HepG2 (cell line): Measurements from ENCODE around the gene ANKHD1. TPM values are rescaled to one million over a fixed set of nuclear protein-coding genes. Genes with fewer than 3 reads are reported as not detected.

Experiments used
- GTF3A ChIP-seq: sonication (generic); formaldehyde crosslinking; conservative IDR thresholded peaks from 2 replicates; pipeline ENCODE4 v1.4.0; 2020; ENCODE audit warnings: mild to moderate bottlenecking, missing genetic modification reagents
- MEF2D ChIP-seq: sonication (generic); formaldehyde crosslinking; IDR thresholded peaks from 2 replicates; pipeline ENCODE4 v1.5.1; 2020; ENCODE audit warnings: mild to moderate bottlenecking, missing genetic modification reagents
- MIER2 ChIP-seq: IDR thresholded peaks from 2 replicates; pipeline ENCODE4 v1.6.1; 2016; ENCODE audit warnings: missing biosample characterization, missing genetic modification reagents
- MTA3 ChIP-seq: sonication (generic); formaldehyde crosslinking; IDR thresholded peaks from 2 replicates; pipeline ENCODE4 v1.4.0; 2020; ENCODE audit warnings: missing genetic modification reagents
- PHF8 ChIP-seq: sonication (generic); formaldehyde crosslinking; IDR thresholded peaks from 2 replicates; pipeline ENCODE4 v1.5.0; 2020; ENCODE audit warnings: missing genetic modification reagents
- SRSF4 ChIP-seq: fragments of 200-400 bp; formaldehyde crosslinking; IDR thresholded peaks from one replicate; pipeline ENCODE4 v1.6.1; 2018; ENCODE audit warnings: mild to moderate bottlenecking, low read depth, low read length, moderate library complexity; ENCODE audit not compliant: poor library complexity, severe bottlenecking
- SRY ChIP-seq: sonication (generic); formaldehyde crosslinking; IDR thresholded peaks from 2 replicates; pipeline ENCODE4 v1.8.0; 2022; ENCODE audit warnings: mild to moderate bottlenecking, missing genetic modification reagents
- ZFP41 ChIP-seq: sonication (generic); formaldehyde crosslinking; IDR thresholded peaks from 2 replicates; pipeline ENCODE4 v1.4.0; 2020; ENCODE audit warnings: mild to moderate bottlenecking, missing genetic modification reagents, borderline replicate concordance
- ZNF12 ChIP-seq: sonication (generic); formaldehyde crosslinking; IDR thresholded peaks from 2 replicates; pipeline ENCODE4 v1.5.0; 2020; ENCODE audit warnings: missing genetic modification reagents
- ZNF343 ChIP-seq: sonication (generic); formaldehyde crosslinking; IDR thresholded peaks from 2 replicates; pipeline ENCODE4 v1.4.0; 2020; ENCODE audit warnings: mild to moderate bottlenecking, missing genetic modification reagents
- ZNF660 ChIP-seq: sonication (generic); formaldehyde crosslinking; IDR thresholded peaks from 2 replicates; pipeline ENCODE4 v1.5.1; 2020; ENCODE audit warnings: mild to moderate bottlenecking, low read depth, missing genetic modification reagents, borderline replicate concordance
- ZNF749 ChIP-seq: sonication (generic); formaldehyde crosslinking; IDR thresholded peaks from 2 replicates; pipeline ENCODE4 v1.8.0; 2022; ENCODE audit warnings: mild to moderate bottlenecking, missing genetic modification reagents, moderate library complexity, borderline replicate concordance
- polyA plus RNA-seq, 8 experiments: library from polyadenylated mRNA; depleted of rRNA in 3 of 8; stranded (reverse) in 7 of 8; unstranded in 1 of 8; fragments of >200 nt; fragmentation: Illumina TruSeq in 4 of 8; extraction: Trizol in 4 of 8; gene quantifications; 2 replicates each; pipeline versions ENCODE4 v1.2.1 to v1.2.3, GENCODE V29; 2011 to 2016; ENCODE audit warnings: low read depth in 4 of 8, missing spikeins in 1 of 8, mixed read lengths in 1 of 8; ENCODE audit not compliant: insufficient read depth in 1 of 8
- total RNA-seq, 5 experiments: library from RNA; depleted of rRNA; stranded (reverse); fragments of >200 nt; fragmentation: Illumina TruSeq; extraction: Trizol; gene quantifications; 2 replicates each; pipeline ENCODE4 v1.2.3, GENCODE V29; 2016; ENCODE audit warnings: low read depth in 1 of 5
- TF ChIP-seq, protein P1 (sequence below): sonication (generic); formaldehyde crosslinking; IDR thresholded peaks from one replicate; pipeline ENCODE4 v1.5.1; 2020; ENCODE audit warnings: mild to moderate bottlenecking, missing genetic modification reagents; ENCODE audit errors: not compliant biosample characterization
- TF ChIP-seq, protein P2 (sequence below): sonication (generic); formaldehyde crosslinking; IDR thresholded peaks from 2 replicates; pipeline ENCODE4 v1.4.0; 2020; ENCODE audit warnings: mild to moderate bottlenecking, low read depth, missing genetic modification reagents
- TF ChIP-seq, protein P3 (sequence below): sonication (generic); formaldehyde crosslinking; IDR thresholded peaks from 2 replicates; pipeline ENCODE4 v1.4.0; 2020; ENCODE audit warnings: mild to moderate bottlenecking, missing genetic modification reagents
- TF ChIP-seq, protein P4 (sequence below): sonication (generic); formaldehyde crosslinking; IDR thresholded peaks from 2 replicates; pipeline ENCODE4 v1.4.0; 2020; ENCODE audit warnings: missing genetic modification reagents; ENCODE audit errors: not compliant biosample characterization

The ANKHD1 gene
- total and polyA plus RNA-seq, 2 of the 13 experiments (the other 11 are each of a cell fraction or from before 2014, with no cell fraction given), result 69.9 to 82.0 TPM

DNA sequence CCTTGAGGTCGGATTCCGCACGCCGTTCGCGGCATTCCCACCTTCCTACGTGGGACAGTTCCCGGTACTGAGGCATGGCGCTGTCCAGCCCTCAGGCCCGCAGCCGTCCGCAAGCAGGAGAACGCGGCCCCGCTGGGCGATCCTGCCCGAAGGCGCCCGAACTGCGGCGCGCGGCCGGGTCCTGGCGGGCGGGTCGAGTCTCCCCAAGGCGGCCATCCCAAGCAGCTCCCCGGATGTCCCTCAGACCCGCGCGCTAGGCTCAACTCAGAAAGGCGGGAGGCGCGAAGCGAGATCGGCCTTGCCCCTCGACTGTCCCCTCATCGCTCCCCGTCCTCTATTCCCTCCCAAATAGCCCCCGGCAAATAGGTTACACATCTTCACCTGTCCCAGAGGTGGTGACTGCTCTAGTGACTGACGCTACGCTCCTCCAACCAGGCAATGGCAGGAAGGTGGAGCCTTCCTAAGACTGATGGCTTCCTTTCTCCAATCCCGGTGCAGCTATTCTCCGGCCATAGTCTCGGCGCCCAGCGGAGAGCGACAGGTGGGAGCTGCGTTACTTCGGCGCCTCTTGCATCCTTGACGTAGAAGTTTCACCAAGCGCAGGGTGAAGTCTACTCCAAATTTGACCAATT lies 787 bp upstream of the ANKHD1 start (continued):
- TF ChIP-seq, protein P1, sequence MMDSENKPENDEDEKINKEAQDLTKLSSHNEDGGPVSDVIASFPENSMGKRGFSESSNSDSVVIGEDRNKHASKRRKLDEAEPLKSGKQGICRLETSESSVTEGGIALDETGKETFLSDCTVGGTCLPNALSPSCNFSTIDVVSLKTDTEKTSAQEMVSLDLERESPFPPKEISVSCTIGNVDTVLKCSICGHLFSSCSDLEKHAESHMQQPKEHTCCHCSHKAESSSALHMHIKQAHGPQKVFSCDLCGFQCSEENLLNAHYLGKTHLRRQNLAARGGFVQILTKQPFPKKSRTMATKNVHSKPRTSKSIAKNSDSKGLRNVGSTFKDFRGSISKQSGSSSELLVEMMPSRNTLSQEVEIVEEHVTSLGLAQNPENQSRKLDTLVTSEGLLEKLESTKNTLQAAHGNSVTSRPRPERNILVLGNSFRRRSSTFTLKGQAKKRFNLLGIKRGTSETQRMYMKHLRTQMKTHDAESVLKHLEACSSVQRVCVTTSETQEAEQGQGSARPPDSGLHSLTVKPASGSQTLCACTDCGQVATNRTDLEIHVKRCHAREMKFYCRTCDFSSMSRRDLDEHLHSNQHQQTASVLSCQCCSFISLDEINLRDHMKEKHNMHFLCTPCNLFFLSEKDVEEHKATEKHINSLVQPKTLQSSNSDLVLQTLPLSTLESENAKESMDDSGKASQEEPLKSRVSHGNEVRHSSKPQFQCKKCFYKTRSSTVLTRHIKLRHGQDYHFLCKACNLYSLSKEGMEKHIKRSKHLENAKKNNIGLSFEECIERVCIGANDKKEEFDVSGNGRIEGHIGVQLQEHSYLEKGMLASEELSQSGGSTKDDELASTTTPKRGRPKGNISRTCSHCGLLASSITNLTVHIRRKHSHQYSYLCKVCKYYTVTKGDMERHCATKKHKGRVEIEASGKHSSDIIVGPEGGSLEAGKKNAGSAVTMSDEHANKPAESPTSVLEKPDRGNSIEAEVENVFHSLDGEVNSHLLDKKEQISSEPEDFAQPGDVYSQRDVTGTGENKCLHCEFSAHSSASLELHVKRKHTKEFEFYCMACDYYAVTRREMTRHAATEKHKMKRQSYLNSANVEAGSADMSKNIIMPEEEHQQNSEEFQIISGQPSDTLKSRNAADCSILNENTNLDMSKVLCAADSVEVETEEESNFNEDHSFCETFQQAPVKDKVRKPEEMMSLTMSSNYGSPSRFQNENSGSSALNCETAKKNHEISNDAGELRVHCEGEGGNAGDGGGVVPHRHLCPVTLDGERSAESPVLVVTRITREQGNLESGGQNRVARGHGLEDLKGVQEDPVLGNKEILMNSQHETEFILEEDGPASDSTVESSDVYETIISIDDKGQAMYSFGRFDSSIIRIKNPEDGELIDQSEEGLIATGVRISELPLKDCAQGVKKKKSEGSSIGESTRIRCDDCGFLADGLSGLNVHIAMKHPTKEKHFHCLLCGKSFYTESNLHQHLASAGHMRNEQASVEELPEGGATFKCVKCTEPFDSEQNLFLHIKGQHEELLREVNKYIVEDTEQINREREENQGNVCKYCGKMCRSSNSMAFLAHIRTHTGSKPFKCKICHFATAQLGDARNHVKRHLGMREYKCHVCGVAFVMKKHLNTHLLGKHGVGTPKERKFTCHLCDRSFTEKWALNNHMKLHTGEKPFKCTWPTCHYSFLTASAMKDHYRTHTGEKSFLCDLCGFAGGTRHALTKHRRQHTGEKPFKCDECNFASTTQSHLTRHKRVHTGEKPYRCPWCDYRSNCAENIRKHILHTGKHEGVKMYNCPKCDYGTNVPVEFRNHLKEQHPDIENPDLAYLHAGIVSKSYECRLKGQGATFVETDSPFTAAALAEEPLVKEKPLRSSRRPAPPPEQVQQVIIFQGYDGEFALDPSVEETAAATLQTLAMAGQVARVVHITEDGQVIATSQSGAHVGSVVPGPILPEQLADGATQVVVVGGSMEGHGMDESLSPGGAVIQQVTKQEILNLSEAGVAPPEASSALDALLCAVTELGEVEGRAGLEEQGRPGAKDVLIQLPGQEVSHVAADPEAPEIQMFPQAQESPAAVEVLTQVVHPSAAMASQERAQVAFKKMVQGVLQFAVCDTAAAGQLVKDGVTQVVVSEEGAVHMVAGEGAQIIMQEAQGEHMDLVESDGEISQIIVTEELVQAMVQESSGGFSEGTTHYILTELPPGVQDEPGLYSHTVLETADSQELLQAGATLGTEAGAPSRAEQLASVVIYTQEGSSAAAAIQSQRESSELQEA (CRISPR knock-in tag), result peak; percentile 83
- TF ChIP-seq ZNF660 (no peak), GTF3A (no peak), SRSF4 (no peak), PHF8 (CRISPR knock-in tag) (no peak; the same call in none of the 2 replicates), SRY (peak; percentile 73), MIER2 (peak; percentile 97), MTA3 (CRISPR knock-in tag) (0 out of 2 replicates have a peak, but pooled peaks have one; percentile 35), MEF2D (CRISPR knock-in tag) (no peak), ZFP41 (CRISPR knock-in tag) (peak; percentile 71; the same call in 1 of the 2 replicates), ZNF343 (peak; percentile 66; the same call in 1 of the 2 replicates), ZNF749 (CRISPR knock-in tag) (peak; percentile 97), ZNF12 (CRISPR knock-in tag) (peak; percentile 86)
- TF ChIP-seq, protein P2, sequence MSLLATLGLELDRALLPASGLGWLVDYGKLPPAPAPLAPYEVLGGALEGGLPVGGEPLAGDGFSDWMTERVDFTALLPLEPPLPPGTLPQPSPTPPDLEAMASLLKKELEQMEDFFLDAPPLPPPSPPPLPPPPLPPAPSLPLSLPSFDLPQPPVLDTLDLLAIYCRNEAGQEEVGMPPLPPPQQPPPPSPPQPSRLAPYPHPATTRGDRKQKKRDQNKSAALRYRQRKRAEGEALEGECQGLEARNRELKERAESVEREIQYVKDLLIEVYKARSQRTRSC (CRISPR knock-in tag), result no peak
- TF ChIP-seq, protein P3, sequence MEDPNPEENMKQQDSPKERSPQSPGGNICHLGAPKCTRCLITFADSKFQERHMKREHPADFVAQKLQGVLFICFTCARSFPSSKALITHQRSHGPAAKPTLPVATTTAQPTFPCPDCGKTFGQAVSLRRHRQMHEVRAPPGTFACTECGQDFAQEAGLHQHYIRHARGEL (CRISPR knock-in tag), result peak; percentile 82; the same call in 1 of the 2 replicates
- TF ChIP-seq, protein P4, sequence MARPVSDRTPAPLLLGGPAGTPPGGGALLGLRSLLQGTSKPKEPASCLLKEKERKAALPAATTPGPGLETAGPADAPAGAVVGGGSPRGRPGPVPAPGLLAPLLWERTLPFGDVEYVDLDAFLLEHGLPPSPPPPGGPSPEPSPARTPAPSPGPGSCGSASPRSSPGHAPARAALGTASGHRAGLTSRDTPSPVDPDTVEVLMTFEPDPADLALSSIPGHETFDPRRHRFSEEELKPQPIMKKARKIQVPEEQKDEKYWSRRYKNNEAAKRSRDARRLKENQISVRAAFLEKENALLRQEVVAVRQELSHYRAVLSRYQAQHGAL (CRISPR knock-in tag), result peak; percentile 71
